K562 (cell line): Measurements from ENCODE around the gene CSKMT. TPM values are rescaled to one million over a fixed set of nuclear protein-coding genes. Genes with fewer than 3 reads are reported as not detected.

Experiments used
- ATAC-seq: fragments of 200-7000 bp; cut with Tn5 transposase; 3 replicates; pipeline ENCODE4 v1.9.1; 2020; ENCODE audit warnings: moderate library complexity
- BruUV-seq: library from RNA; stranded (reverse); fragments of 400-500 nt; replicated peaks from 2 replicates; lab custom pipeline; 2021; lab: Mats Ljungman, UMichigan
- CTCF ChIA-PET: fragments of 300-600 bp; formaldehyde crosslinking; extraction: SDS; loops from one replicate; lab custom pipeline; 2021; ENCODE audit warnings: low intra/inter-chr PET ratio; lab: Yijun Ruan, JAX
- POLR2A ChIA-PET: fragments of 300-600, 350-650 bp; sonication (Branson Sonifier 250); formaldehyde crosslinking; extraction: SDS; loops from one replicate; lab custom pipeline; 2021; ENCODE audit warnings: antibody characterized with exemption, inconsistent platforms; lab: Yijun Ruan, JAX
- DNase-seq, 4 experiments: peaks; one replicate each; pipeline versions ENCODE4 v3.0.0 to v3.0.0-alpha.2; 2011 to 2018; ENCODE audit warnings: low spot score in 3 of 4, mixed read lengths in 3 of 4; ENCODE audit errors: extremely low read depth in 1 of 4
- FAIRE-seq: peaks from 2 replicates; lab custom pipeline; 2011; peaks lifted over from hg19 to GRCh38; lab: Jason Lieb, UNC
- H2AFZ ChIP-seq: 2 replicates; pipeline ENCODE4 v1.6.0; 2011; ENCODE audit warnings: low read depth, low read length, control low read depth, inconsistent platforms
- H3K27ac ChIP-seq: fragments of 200-600 bp; 3 replicates; pipeline ENCODE4 v1.8.0; 2011; ENCODE audit warnings: low read depth, mild to moderate bottlenecking, control low read depth, inconsistent platforms, low read length, moderate library complexity, mixed read lengths; ENCODE audit errors: extremely low read depth
- H3K27me3 ChIP-seq, 2 experiments: fragments of 300-600 bp in 1 of 2; 2 replicates in 1 of 2; 3 replicates in 1 of 2; pipeline versions ENCODE4 v1.6.0 to v1.8.0; 2011; ENCODE audit warnings: inconsistent platforms in 2 of 2, low read length in 2 of 2, mild to moderate bottlenecking in 1 of 2, mixed read lengths in 1 of 2, moderate library complexity in 1 of 2; ENCODE audit not compliant: control insufficient read depth in 2 of 2, insufficient read depth in 2 of 2
- H3K36me3 ChIP-seq: fragments of 300-600 bp; 3 replicates; pipeline ENCODE4 v1.8.0; 2011; ENCODE audit warnings: mild to moderate bottlenecking, low read length, inconsistent platforms; ENCODE audit not compliant: control insufficient read depth, insufficient read depth
- H3K4me1 ChIP-seq, 2 experiments: fragments of 200-600 bp in 1 of 2; replicated peaks in 1 of 2; 2 replicates in 1 of 2; 3 replicates in 1 of 2; pipeline versions ENCODE4 v1.5.1 to v1.8.0; 2011; ENCODE audit warnings: inconsistent platforms in 2 of 2, low read length in 2 of 2, mild to moderate bottlenecking in 1 of 2, mixed read lengths in 1 of 2, moderate library complexity in 1 of 2; ENCODE audit not compliant: control insufficient read depth in 2 of 2, insufficient read depth in 2 of 2
- H3K4me2 ChIP-seq: 2 replicates; pipeline ENCODE4 v1.6.1; 2011; ENCODE audit warnings: low read length, control low read depth, inconsistent platforms, mixed read lengths; ENCODE audit not compliant: insufficient read depth
- H3K4me3 ChIP-seq: fragments of 200-600 bp; sonication (generic), shearing (Covaris generic); 2 replicates; pipeline ENCODE4 v1.5.1; 2016; ENCODE audit warnings: control low read depth, inconsistent platforms
- H3K79me2 ChIP-seq: fragments of 200-600 bp; 3 replicates; pipeline ENCODE4 v1.8.0; 2011; ENCODE audit warnings: low read length, inconsistent platforms; ENCODE audit not compliant: control insufficient read depth, insufficient read depth
- H3K9ac ChIP-seq, 2 experiments: 2 replicates each; pipeline versions ENCODE4 v1.6.0 to v1.6.1; 2011; ENCODE audit warnings: low read depth in 2 of 2, low read length in 2 of 2, control low read depth in 1 of 2, inconsistent platforms in 1 of 2, mild to moderate bottlenecking in 1 of 2, mixed read lengths in 1 of 2; ENCODE audit not compliant: insufficient read depth in 1 of 2
- H3K9me1 ChIP-seq: one replicate; pipeline ENCODE4 v1.6.0; 2011; ENCODE audit warnings: inconsistent platforms, mild to moderate bottlenecking, low read length, moderate library complexity; ENCODE audit not compliant: control insufficient read depth, insufficient read depth
- H3K9me3 ChIP-seq: replicated peaks from 2 replicates; pipeline ENCODE4 v1.5.1; 2011; ENCODE audit warnings: low read depth, low read length, inconsistent platforms; ENCODE audit not compliant: control insufficient read depth, insufficient read depth
- H4K20me1 ChIP-seq: replicated peaks from 2 replicates; pipeline ENCODE4 v1.6.1; 2011; ENCODE audit warnings: low read length, inconsistent platforms, mixed read lengths; ENCODE audit not compliant: control insufficient read depth, insufficient read depth
- DACH1 ChIP-seq: fragments of 450-650 bp; IDR thresholded peaks from 2 replicates; pipeline ENCODE4 v1.6.1; 2018; ENCODE audit not compliant: partially characterized antibody
- ETS2 ChIP-seq: IDR thresholded peaks from 2 replicates; pipeline ENCODE4 v1.6.1; 2016; ENCODE audit warnings: borderline replicate concordance, missing genetic modification characterization, mild to moderate bottlenecking, moderate library complexity, missing compliant biosample characterization; ENCODE audit not compliant: poor library complexity, severe bottlenecking
- GTF2E2 ChIP-seq: fragments of 200-800 bp; sonication (Bioruptor generic); IDR thresholded peaks from 2 replicates; pipeline ENCODE4 v1.6.1; 2016; ENCODE audit warnings: missing genetic modification characterization, missing compliant biosample characterization
- HLTF ChIP-seq: fragments of 450-650 bp; IDR thresholded peaks from 2 replicates; pipeline ENCODE4 v1.6.1; 2016
- MBD1 ChIP-seq: fragments of 250-450 bp; sonication (Bioruptor Pico); IDR thresholded peaks from 2 replicates; pipeline ENCODE4 v1.8.0; 2022; ENCODE audit warnings: inconsistent platforms
- MXI1 ChIP-seq: IDR thresholded peaks from 2 replicates; pipeline ENCODE4 v1.6.1; 2011; ENCODE audit warnings: low read depth, mild to moderate bottlenecking, improper control_type of control experiment, low read length
- POLR2G ChIP-seq: fragments of 200-400 bp; formaldehyde crosslinking; IDR thresholded peaks from 2 replicates; pipeline ENCODE4 v1.6.1; 2017; ENCODE audit warnings: low read depth, mild to moderate bottlenecking, antibody characterized with exemption, low read length, moderate library complexity
- RBM15 ChIP-seq: fragments of 200-400 bp; formaldehyde crosslinking; IDR thresholded peaks from 2 replicates; pipeline ENCODE4 v1.6.1; 2018; ENCODE audit warnings: mild to moderate bottlenecking, low read length, moderate library complexity; ENCODE audit not compliant: insufficient read depth
- SMAD1 ChIP-seq: fragments of 150-350 bp; IDR thresholded peaks from 2 replicates; pipeline ENCODE4 v1.6.1; 2014; ENCODE audit warnings: low read length, low read depth; ENCODE audit not compliant: partially characterized antibody
- SMAD2 ChIP-seq: fragments of 150-350 bp; IDR thresholded peaks from 2 replicates; pipeline ENCODE4 v1.6.1; 2014; ENCODE audit warnings: low read depth, mild to moderate bottlenecking, low read length
- SP1 ChIP-seq: sonication (generic); formaldehyde crosslinking; IDR thresholded peaks from 2 replicates; pipeline ENCODE4 v1.8.1; 2022; ENCODE audit warnings: mild to moderate bottlenecking, missing genetic modification reagents
- ZEB2 ChIP-seq: fragments of 450-650 bp; IDR thresholded peaks from 2 replicates; pipeline ENCODE4 v1.6.1; 2016
- ZNF592 ChIP-seq: fragments of 450-650 bp; IDR thresholded peaks from 2 replicates; pipeline ENCODE4 v1.6.1; 2017; ENCODE audit warnings: antibody characterized with exemption, mild to moderate bottlenecking
- WGBS: fragments of 100-300 bp; shearing (Covaris generic); methylation state at CpG from one replicate; pipeline ENCODE4 v1.1.6; 2016; ENCODE audit warnings: low coverage, mixed read lengths; ENCODE audit not compliant: insufficient coverage; ENCODE audit errors: missing lambda C conversion rate; 5-methylcytosine and 5-hydroxymethylcytosine counted together
- in situ Hi-C: fragments of 300-500 bp; cut with MboI; formaldehyde crosslinking; loops from 4 replicates; pipeline ENCODE4 v1.15.0; 2018; ENCODE audit warnings: inconsistent platforms, mixed read lengths
- intact Hi-C: fragments of 100-400 bp; cut with micrococcal nuclease; formaldehyde crosslinking; loops from 2 replicates; pipeline ENCODE4 v1.14.2; 2022
- polyA plus RNA-seq, 8 experiments: library from polyadenylated mRNA; depleted of rRNA in 4 of 8; stranded (reverse) in 5 of 8; unstranded in 3 of 8; fragments of >200 nt; fragmentation: Nextera tagmentation in 2 of 8; fragmentation: Illumina TruSeq in 1 of 8; extraction: Ambion mirVana in 2 of 8; extraction: Trizol in 1 of 8; gene quantifications; 2 replicates each; pipeline versions ENCODE4 v1.2.1 to v1.2.3, GENCODE V29; 2011 to 2014; ENCODE audit warnings: inconsistent platforms in 1 of 8, missing spikeins in 1 of 8
- total RNA-seq, 7 experiments: library from RNA; depleted of rRNA in 6 of 7; stranded (reverse); fragments of >200 nt in 6 of 7; fragmentation: Illumina TruSeq in 2 of 7; extraction: Trizol in 2 of 7; gene quantifications; 2 replicates each; pipeline versions ENCODE4 v1.2.1 to v1.2.3, GENCODE V29; 2011 to 2021; ENCODE audit warnings: low replicate concordance in 1 of 7
- TF ChIP-seq, protein P1 (sequence below): sonication (generic); formaldehyde crosslinking; IDR thresholded peaks from 2 replicates; pipeline ENCODE4 v1.8.1; 2022; ENCODE audit warnings: missing genetic modification reagents
- TF ChIP-seq, protein P2 (sequence below): fragments of 250-450 bp; sonication (Bioruptor Pico); IDR thresholded peaks from 2 replicates; pipeline ENCODE4 v1.8.0; 2021; ENCODE audit warnings: borderline replicate concordance, mild to moderate bottlenecking, moderate library complexity; ENCODE audit not compliant: poor library complexity, severe bottlenecking

The CSKMT gene
- total and polyA plus RNA-seq, 9 of the 15 experiments (the other 6 are each of a cell fraction or from before 2014, with no cell fraction given): 10.3 to 108 (median 27.2) TPM

- no peak overlapping the region for H3K9ac ChIP-seq
- no peaks in the 10 kb centered on the region for H3K9me1 ChIP-seq
- H3K4me1 ChIP-seq: peaks cover 7 to 9% of the 10 kb centered on the region in 2 experiments; a peak in 4 of 5 replicates
- WGBS: 94% methylated on average over 11 of the region's 11 CpGs
- no TSS peak for BruUV-seq
- H3K4me2 ChIP-seq: no peak overlapping the region
- H3K4me3 ChIP-seq: no peak overlapping the region
- peaks cover 97% of the 10 kb centered on the region for H3K36me3 ChIP-seq
- intact Hi-C loops: no loop called here
- no peaks in the 10 kb centered on the region for H3K27me3 ChIP-seq
- H3K9me3 ChIP-seq: no peaks in the 10 kb centered on the region
- FAIRE-seq (no peak), DNase-seq (no peak), ATAC-seq (no peak)
- CTCF ChIA-PET: no interaction called here
- H3K27ac ChIP-seq: no peak overlapping the region
- peaks cover 42% of the 10 kb centered on the region; the same call in 2 of the 3 replicates for H3K79me2 ChIP-seq
- POLR2A ChIA-PET: interaction anchor here (0.7 to 5.9 kb wide), 3 partner anchors 10 to 13 kb away, joined by 4 to 29 read pairs (median 11); partner anchors contain the start of genes BSCL2, GNG3 and HNRNPUL2
- no peak overlapping the region for H2AFZ ChIP-seq
- H4K20me1 ChIP-seq: peaks cover 4% of the 10 kb centered on the region; the same call in 1 of the 2 replicates
- in situ Hi-C loops: no loop called here
- TF ChIP-seq, protein P1, sequence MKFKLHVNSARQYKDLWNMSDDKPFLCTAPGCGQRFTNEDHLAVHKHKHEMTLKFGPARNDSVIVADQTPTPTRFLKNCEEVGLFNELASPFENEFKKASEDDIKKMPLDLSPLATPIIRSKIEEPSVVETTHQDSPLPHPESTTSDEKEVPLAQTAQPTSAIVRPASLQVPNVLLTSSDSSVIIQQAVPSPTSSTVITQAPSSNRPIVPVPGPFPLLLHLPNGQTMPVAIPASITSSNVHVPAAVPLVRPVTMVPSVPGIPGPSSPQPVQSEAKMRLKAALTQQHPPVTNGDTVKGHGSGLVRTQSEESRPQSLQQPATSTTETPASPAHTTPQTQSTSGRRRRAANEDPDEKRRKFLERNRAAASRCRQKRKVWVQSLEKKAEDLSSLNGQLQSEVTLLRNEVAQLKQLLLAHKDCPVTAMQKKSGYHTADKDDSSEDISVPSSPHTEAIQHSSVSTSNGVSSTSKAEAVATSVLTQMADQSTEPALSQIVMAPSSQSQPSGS (CRISPR knock-in tag): no peak
- TF ChIP-seq, protein P2, sequence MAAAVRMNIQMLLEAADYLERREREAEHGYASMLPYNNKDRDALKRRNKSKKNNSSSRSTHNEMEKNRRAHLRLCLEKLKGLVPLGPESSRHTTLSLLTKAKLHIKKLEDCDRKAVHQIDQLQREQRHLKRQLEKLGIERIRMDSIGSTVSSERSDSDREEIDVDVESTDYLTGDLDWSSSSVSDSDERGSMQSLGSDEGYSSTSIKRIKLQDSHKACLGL (CRISPR knock-in tag): no peak
- TF ChIP-seq SMAD1 (no peak), SP1 (no peak), ZEB2 (no peak), DACH1 (no peak), GTF2E2 (tag) (no peak), RBM15 (no peak), SMAD2 (no peak), POLR2G (no peak), MXI1 (no peak), MBD1 (CRISPR knock-in tag) (no peak), ZNF592 (no peak), HLTF (no peak), ETS2 (tag) (no peak)
These were observed 51.7 kb downstream of the CSKMT start for GRCh38 chr11:62716816-62717215.
